ENCODE results near the gene RNU7-1. TPM values are rescaled to one million over a fixed set of nuclear protein-coding genes. Genes with fewer than 3 reads are reported as not detected.

RNU7-1 gene
- total and polyA plus RNA-seq, 9 of the 15 experiments (the other 6 are each of a cell fraction or from before 2014, with no cell fraction given): not detected

DNA sequence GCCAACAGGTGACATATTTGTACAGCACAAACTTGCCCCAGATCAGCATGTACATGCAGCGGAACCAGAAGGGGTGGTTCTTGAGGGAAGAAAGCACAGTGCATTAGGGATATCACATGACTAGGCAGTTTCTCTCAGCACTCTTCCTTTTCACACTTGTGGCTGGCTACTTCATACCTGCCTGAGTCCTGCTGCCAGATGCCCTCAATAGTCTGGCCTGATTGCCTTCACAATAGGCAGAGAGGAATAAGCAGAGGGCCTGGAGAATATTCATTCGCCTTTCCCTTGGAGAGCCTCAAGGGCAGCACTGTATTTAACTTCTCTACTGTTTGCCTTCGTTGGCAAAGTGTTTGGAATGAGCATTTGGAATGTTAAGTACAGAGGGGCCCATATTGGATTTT is 35.0 kb downstream of the RNU7-1 start (continued):
- TF ChIP-seq RREB1 (CRISPR knock-in tag; IDR thresholded peaks at IDR 0.05) (no peak), NFYB (IDR thresholded peaks at IDR 0.05; ENCODE audit: extremely low read depth, insufficient read length) (no peak), C11orf30 (IDR thresholded peaks at IDR 0.05; ENCODE audit: low read depth) (peak; percentile 63), ZNF316 (IDR thresholded peaks at IDR 0.05) (peak; percentile 72), POLR2A (conservative IDR thresholded peaks at IDR 0.05) (peak; percentile 28; the same call in 1 of the 2 replicates)
- TF ChIP-seq, protein P1, sequence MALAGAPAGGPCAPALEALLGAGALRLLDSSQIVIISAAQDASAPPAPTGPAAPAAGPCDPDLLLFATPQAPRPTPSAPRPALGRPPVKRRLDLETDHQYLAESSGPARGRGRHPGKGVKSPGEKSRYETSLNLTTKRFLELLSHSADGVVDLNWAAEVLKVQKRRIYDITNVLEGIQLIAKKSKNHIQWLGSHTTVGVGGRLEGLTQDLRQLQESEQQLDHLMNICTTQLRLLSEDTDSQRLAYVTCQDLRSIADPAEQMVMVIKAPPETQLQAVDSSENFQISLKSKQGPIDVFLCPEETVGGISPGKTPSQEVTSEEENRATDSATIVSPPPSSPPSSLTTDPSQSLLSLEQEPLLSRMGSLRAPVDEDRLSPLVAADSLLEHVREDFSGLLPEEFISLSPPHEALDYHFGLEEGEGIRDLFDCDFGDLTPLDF (CRISPR knock-in tag; IDR thresholded peaks at IDR 0.05): no peak

Measured in K562 (cell line).